SK-N-SH treated with all-trans-retinoic acid at 6 μM for 48 hours (cell line): ENCODE results near the gene PTPRD.

ENCODE experiments used
- ATAC-seq: fragments of 200-7000 bp; cut with Tn5 transposase; 3 replicates; pipeline ENCODE4 v1.9.1; 2020; ENCODE audit warnings: mild to moderate bottlenecking, moderate library complexity
- ARNTL ChIP-seq: fragments of 450-650 bp; formaldehyde crosslinking; IDR thresholded peaks from 2 replicates; pipeline ENCODE4 v1.5.0; 2020; ENCODE audit warnings: low read depth, mild to moderate bottlenecking, moderate library complexity, borderline replicate concordance
- BACH2 ChIP-seq: fragments of 250-450 bp; sonication (Bioruptor Pico); IDR thresholded peaks from 2 replicates; pipeline ENCODE4 v1.9.0; 2021; ENCODE audit warnings: mild to moderate bottlenecking, borderline replicate concordance
- CSDC2 ChIP-seq: fragments of 250-450 bp; sonication (Bioruptor Pico); IDR thresholded peaks from 2 replicates; pipeline ENCODE4 v1.5.0; 2020; ENCODE audit warnings: mild to moderate bottlenecking, moderate library complexity
- ESRRG ChIP-seq: fragments of 250-450 bp; sonication (Bioruptor Pico); IDR thresholded peaks from 2 replicates; pipeline ENCODE4 v1.6.1; 2021; ENCODE audit warnings: mild to moderate bottlenecking
- GLIS3 ChIP-seq: fragments of 250-450 bp; sonication (Bioruptor Pico); IDR thresholded peaks from 2 replicates; pipeline ENCODE4 v1.5.0; 2020; ENCODE audit warnings: mild to moderate bottlenecking, moderate library complexity
- ISL1 ChIP-seq: fragments of 250-450 bp; sonication (Bioruptor Pico); IDR thresholded peaks from 2 replicates; pipeline ENCODE4 v2.1.2; 2022; ENCODE audit warnings: mild to moderate bottlenecking, moderate library complexity
- PPARA ChIP-seq: fragments of 250-450 bp; sonication (Bioruptor Pico); IDR thresholded peaks from 2 replicates; pipeline ENCODE4 v1.5.0; 2020; ENCODE audit warnings: mild to moderate bottlenecking, borderline replicate concordance
- RARB ChIP-seq: fragments of 250-450 bp; sonication (Bioruptor Pico); IDR thresholded peaks from 2 replicates; pipeline ENCODE4 v1.8.0; 2021; ENCODE audit warnings: mild to moderate bottlenecking, moderate library complexity
- SNAI2 ChIP-seq: fragments of 250-450 bp; sonication (Bioruptor Pico); IDR thresholded peaks from 2 replicates; pipeline ENCODE4 v1.5.0; 2020; ENCODE audit warnings: mild to moderate bottlenecking, moderate library complexity
- TCF4 ChIP-seq: fragments of 250-450 bp; sonication (Bioruptor Pico); IDR thresholded peaks from 2 replicates; pipeline ENCODE4 v1.8.0; 2021; ENCODE audit warnings: mild to moderate bottlenecking, moderate library complexity, borderline replicate concordance
- TOX ChIP-seq: fragments of 250-450 bp; sonication (Bioruptor Pico); IDR thresholded peaks from 2 replicates; pipeline ENCODE4 v1.8.0; 2021; ENCODE audit warnings: mild to moderate bottlenecking, moderate library complexity, borderline replicate concordance
- ZC3H10 ChIP-seq: fragments of 250-450 bp; sonication (Bioruptor Pico); IDR thresholded peaks from 2 replicates; pipeline ENCODE4 v1.5.1; 2021; ENCODE audit warnings: mild to moderate bottlenecking, moderate library complexity
- ZFP3 ChIP-seq: fragments of 250-450 bp; sonication (Bioruptor Pico); IDR thresholded peaks from 2 replicates; pipeline ENCODE4 v1.5.0; 2020; ENCODE audit warnings: mild to moderate bottlenecking, moderate library complexity
- ZFP30 ChIP-seq: fragments of 450-650 bp; formaldehyde crosslinking; IDR thresholded peaks from 2 replicates; pipeline ENCODE4 v1.5.0; 2022; ENCODE audit warnings: mild to moderate bottlenecking, moderate library complexity
- ZNF565 ChIP-seq: fragments of 450-650 bp; formaldehyde crosslinking; conservative IDR thresholded peaks from 2 replicates; pipeline ENCODE4 v1.5.0; 2020; ENCODE audit warnings: low read depth, mild to moderate bottlenecking, moderate library complexity
- ZNF8 ChIP-seq: fragments of 450-650 bp; formaldehyde crosslinking; IDR thresholded peaks from 2 replicates; pipeline ENCODE4 v1.5.0; 2020; ENCODE audit warnings: mild to moderate bottlenecking, moderate library complexity
- TF ChIP-seq, protein P1 (sequence below): fragments of 250-450 bp; sonication (Bioruptor Pico); IDR thresholded peaks from 2 replicates; pipeline ENCODE4 v1.8.0; 2021; ENCODE audit warnings: low read depth, mild to moderate bottlenecking, moderate library complexity, borderline replicate concordance
- TF ChIP-seq, protein P2 (sequence below): fragments of 250-450 bp; sonication (Bioruptor Pico); IDR thresholded peaks from 2 replicates; pipeline ENCODE4 v1.8.0; 2020; ENCODE audit warnings: mild to moderate bottlenecking, moderate library complexity, borderline replicate concordance
- TF ChIP-seq, protein P3 (sequence below): fragments of 250-450 bp; sonication (Bioruptor Pico); IDR thresholded peaks from 2 replicates; pipeline ENCODE4 v1.5.0; 2020; ENCODE audit warnings: mild to moderate bottlenecking, moderate library complexity

PTPRD gene

DNA sequence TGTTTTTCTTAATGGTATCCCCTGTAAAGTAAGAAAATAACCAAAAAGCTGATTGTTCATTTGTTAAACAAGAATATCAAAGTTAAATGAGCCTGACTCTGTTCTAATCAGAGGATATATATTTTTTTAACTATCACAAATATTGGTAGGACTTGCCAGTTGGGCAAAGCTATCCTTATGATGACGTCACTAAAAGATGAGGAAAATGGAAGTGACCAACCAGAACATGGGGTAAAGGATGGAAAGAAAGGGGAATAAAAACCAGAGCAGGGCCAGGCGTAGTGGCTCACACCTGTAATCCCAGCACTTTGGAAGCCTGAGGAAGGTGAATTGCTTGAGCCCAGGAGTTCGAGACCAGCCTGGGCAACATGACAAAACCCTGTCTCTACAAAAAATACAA lies 2001.6 kb downstream of the PTPRD start (continued):
- TF ChIP-seq, protein P1, sequence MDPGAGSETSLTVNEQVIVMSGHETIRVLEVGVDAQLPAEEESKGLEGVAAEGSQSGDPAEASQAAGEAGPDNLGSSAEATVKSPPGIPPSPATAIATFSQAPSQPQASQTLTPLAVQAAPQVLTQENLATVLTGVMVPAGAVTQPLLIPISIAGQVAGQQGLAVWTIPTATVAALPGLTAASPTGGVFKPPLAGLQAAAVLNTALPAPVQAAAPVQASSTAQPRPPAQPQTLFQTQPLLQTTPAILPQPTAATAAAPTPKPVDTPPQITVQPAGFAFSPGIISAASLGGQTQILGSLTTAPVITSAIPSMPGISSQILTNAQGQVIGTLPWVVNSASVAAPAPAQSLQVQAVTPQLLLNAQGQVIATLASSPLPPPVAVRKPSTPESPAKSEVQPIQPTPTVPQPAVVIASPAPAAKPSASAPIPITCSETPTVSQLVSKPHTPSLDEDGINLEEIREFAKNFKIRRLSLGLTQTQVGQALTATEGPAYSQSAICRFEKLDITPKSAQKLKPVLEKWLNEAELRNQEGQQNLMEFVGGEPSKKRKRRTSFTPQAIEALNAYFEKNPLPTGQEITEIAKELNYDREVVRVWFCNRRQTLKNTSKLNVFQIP, result no peak
- TF ChIP-seq ESRRG (CRISPR knock-in tag) (no peak), CSDC2 (CRISPR knock-in tag) (no peak), ZNF565 (no peak), ZFP30 (CRISPR knock-in tag) (no peak), PPARA (CRISPR knock-in tag) (no peak), ZFP3 (CRISPR knock-in tag) (no peak), BACH2 (CRISPR knock-in tag) (no peak), ISL1 (CRISPR knock-in tag) (no peak)
- TF ChIP-seq, protein P2, sequence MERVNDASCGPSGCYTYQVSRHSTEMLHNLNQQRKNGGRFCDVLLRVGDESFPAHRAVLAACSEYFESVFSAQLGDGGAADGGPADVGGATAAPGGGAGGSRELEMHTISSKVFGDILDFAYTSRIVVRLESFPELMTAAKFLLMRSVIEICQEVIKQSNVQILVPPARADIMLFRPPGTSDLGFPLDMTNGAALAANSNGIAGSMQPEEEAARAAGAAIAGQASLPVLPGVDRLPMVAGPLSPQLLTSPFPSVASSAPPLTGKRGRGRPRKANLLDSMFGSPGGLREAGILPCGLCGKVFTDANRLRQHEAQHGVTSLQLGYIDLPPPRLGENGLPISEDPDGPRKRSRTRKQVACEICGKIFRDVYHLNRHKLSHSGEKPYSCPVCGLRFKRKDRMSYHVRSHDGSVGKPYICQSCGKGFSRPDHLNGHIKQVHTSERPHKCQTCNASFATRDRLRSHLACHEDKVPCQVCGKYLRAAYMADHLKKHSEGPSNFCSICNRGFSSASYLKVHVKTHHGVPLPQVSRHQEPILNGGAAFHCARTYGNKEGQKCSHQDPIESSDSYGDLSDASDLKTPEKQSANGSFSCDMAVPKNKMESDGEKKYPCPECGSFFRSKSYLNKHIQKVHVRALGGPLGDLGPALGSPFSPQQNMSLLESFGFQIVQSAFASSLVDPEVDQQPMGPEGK (CRISPR knock-in tag), result no peak
- TF ChIP-seq, all 23 proteins: peak for 0

DNA sequence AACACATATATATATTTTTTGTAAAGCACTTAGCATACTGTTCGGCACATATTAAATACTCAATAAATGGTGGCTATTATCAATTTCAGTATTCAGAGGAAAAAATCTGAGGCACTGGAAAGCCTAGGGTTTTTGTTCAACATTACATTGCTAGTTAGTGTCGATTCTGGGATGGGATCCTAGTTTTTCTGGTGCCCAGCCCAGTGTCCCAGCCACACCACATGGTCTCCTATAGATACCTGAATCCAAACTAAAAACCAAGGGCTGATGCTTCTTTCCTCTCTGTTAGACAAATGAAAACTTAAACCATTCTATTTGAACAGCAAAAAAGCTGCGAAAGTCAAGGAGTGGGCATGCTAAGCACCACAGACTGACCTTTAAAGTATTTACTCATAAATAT lies 2002.5 kb downstream of the PTPRD start:
- TF ChIP-seq ZFP3 (CRISPR knock-in tag), result no peak
- TF ChIP-seq, protein P1, result no peak
- TF ChIP-seq, protein P3, sequence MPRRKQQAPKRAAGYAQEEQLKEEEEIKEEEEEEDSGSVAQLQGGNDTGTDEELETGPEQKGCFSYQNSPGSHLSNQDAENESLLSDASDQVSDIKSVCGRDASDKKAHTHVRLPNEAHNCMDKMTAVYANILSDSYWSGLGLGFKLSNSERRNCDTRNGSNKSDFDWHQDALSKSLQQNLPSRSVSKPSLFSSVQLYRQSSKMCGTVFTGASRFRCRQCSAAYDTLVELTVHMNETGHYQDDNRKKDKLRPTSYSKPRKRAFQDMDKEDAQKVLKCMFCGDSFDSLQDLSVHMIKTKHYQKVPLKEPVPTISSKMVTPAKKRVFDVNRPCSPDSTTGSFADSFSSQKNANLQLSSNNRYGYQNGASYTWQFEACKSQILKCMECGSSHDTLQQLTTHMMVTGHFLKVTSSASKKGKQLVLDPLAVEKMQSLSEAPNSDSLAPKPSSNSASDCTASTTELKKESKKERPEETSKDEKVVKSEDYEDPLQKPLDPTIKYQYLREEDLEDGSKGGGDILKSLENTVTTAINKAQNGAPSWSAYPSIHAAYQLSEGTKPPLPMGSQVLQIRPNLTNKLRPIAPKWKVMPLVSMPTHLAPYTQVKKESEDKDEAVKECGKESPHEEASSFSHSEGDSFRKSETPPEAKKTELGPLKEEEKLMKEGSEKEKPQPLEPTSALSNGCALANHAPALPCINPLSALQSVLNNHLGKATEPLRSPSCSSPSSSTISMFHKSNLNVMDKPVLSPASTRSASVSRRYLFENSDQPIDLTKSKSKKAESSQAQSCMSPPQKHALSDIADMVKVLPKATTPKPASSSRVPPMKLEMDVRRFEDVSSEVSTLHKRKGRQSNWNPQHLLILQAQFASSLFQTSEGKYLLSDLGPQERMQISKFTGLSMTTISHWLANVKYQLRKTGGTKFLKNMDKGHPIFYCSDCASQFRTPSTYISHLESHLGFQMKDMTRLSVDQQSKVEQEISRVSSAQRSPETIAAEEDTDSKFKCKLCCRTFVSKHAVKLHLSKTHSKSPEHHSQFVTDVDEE (CRISPR knock-in tag), result no peak
- no peak for TF ChIP-seq RARB (CRISPR knock-in tag)
- TF ChIP-seq ARNTL, result no peak
- no peak for TF ChIP-seq ISL1 (CRISPR knock-in tag)
- TF ChIP-seq CSDC2 (CRISPR knock-in tag), result no peak
- TF ChIP-seq PPARA (CRISPR knock-in tag), result no peak
- TF ChIP-seq TOX (CRISPR knock-in tag), result no peak
- TF ChIP-seq GLIS3 (CRISPR knock-in tag), result no peak
- TF ChIP-seq ZC3H10, result no peak
- TF ChIP-seq ESRRG (CRISPR knock-in tag), result no peak
- ATAC-seq, result no peak

DNA sequence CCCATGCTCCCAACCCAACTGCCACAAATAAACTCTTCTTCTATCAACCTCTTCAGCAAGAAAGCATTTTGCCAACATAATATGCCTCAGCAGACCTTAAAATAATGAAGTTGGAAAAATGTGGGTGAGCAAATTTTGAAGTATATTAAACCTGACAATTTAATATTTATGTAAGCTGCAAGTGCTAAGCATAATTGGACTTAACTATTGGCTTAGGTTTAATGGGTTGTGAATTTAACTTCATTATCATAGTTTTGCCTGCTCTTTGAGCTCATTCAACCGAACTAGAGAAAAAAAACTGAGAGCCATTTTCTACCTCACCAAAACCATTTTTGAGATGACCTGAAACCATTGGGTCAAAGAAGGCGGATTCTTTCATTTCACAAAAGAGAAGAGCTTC lies 2007.7 kb downstream of the PTPRD start:
- TF ChIP-seq TCF4 (CRISPR knock-in tag) (no peak), RARB (CRISPR knock-in tag) (no peak), ZFP3 (CRISPR knock-in tag) (no peak), PPARA (CRISPR knock-in tag) (no peak), ZNF8 (no peak), ZFP30 (CRISPR knock-in tag) (no peak), ESRRG (CRISPR knock-in tag) (no peak), ZC3H10 (no peak), ZNF565 (no peak), ISL1 (CRISPR knock-in tag) (no peak), ARNTL (no peak), TOX (CRISPR knock-in tag) (no peak), SNAI2 (no peak)
- TF ChIP-seq, protein P2 (CRISPR knock-in tag), result no peak
- TF ChIP-seq, all 23 proteins: peak for 0
- no peak for ATAC-seq
